Panc1 (cell line): Measurements from ENCODE around the gene LMAN1L. TPM values are rescaled to one million over a fixed set of nuclear protein-coding genes. Genes with fewer than 3 reads are reported as not detected.

Source experiments
- ATAC-seq: fragments of 200-7000 bp; cut with Tn5 transposase; 2 replicates; pipeline ENCODE4 v1.9.1; 2020; ENCODE audit warnings: mild to moderate bottlenecking, moderate library complexity
- BruUV-seq: library from RNA; stranded (reverse); fragments of 400-500 nt; replicated peaks from 2 replicates; lab custom pipeline; 2021; lab: Mats Ljungman, UMichigan
- CTCF ChIA-PET: fragments of 300-600 bp; sonication (Branson Sonifier 250); formaldehyde crosslinking; loops from one replicate; lab custom pipeline; 2022; ENCODE audit warnings: antibody characterized with exemption; lab: Charles Lee
- POLR2A ChIA-PET: fragments of 300-600 bp; sonication (Branson Sonifier 250); formaldehyde crosslinking; loops from one replicate; lab custom pipeline; 2022; ENCODE audit warnings: antibody characterized with exemption; lab: Charles Lee
- DNase-seq: peaks from one replicate; pipeline ENCODE4 v3.0.0-alpha.2; 2010; ENCODE audit warnings: low read depth, low spot score
- H3K27ac ChIP-seq: 2 replicates; pipeline ENCODE4 v1.5.1; 2011; ENCODE audit warnings: mild to moderate bottlenecking, low read length, inconsistent platforms
- H3K27me3 ChIP-seq: fragments of 200-500 bp; sonication (Bioruptor generic); 2 replicates; pipeline ENCODE4 v1.6.0; 2014; ENCODE audit warnings: low read length, inconsistent platforms; ENCODE audit not compliant: control insufficient read depth, insufficient read depth
- H3K36me3 ChIP-seq: fragments of 200-500 bp; sonication (Bioruptor generic); 2 replicates; pipeline ENCODE4 v1.5.1; 2014; ENCODE audit warnings: inconsistent platforms, mild to moderate bottlenecking, low read length, moderate library complexity; ENCODE audit not compliant: control insufficient read depth, insufficient read depth
- H3K4me1 ChIP-seq: 2 replicates; pipeline ENCODE4 v1.5.1; 2011; ENCODE audit warnings: inconsistent platforms, mild to moderate bottlenecking, low read length, moderate library complexity; ENCODE audit not compliant: control insufficient read depth, insufficient read depth
- H3K4me3 ChIP-seq, 2 experiments: 2 replicates each; pipeline ENCODE4 v1.5.1; 2011 to 2012; ENCODE audit warnings: low read depth in 2 of 2, low read length in 2 of 2, mild to moderate bottlenecking in 2 of 2, inconsistent platforms in 1 of 2, moderate library complexity in 1 of 2
- H3K9me3 ChIP-seq: fragments of 200-500 bp; sonication (Bioruptor generic); 2 replicates; pipeline ENCODE4 v1.5.1; 2014; ENCODE audit warnings: low read depth, mild to moderate bottlenecking, inconsistent platforms, low read length, moderate library complexity; ENCODE audit not compliant: control insufficient read depth, insufficient read depth
- CTCF ChIP-seq: fragments of 450-650 bp; IDR thresholded peaks from 2 replicates; pipeline ENCODE4 v1.5.1; 2017; ENCODE audit warnings: mild to moderate bottlenecking
- POLR2AphosphoS5 ChIP-seq: IDR thresholded peaks from 2 replicates; pipeline ENCODE4 v1.6.1; 2012; ENCODE audit warnings: mild to moderate bottlenecking, low read depth, low read length, moderate library complexity
- REST ChIP-seq, 2 experiments: IDR thresholded peaks; 2 replicates each; pipeline ENCODE4 v1.6.1; 2011 to 2012; ENCODE audit warnings: low read depth in 2 of 2, control low read depth in 1 of 2, low read length in 1 of 2, mild to moderate bottlenecking in 1 of 2, moderate library complexity in 1 of 2; ENCODE audit not compliant: insufficient read depth in 1 of 2
- in situ Hi-C: cut with HindIII; loops from 2 replicates; pipeline ENCODE4 v1.10.0; 2016; ENCODE audit warnings: low sequenced_read_pairs, low pct_unique_long_range_greater_than_20kb
- intact Hi-C: fragments of 100-400 bp; cut with micrococcal nuclease; formaldehyde crosslinking; loops from one replicate; pipeline ENCODE4 v1.10.0; 2022; ENCODE audit not compliant: unreplicated experiment
- total RNA-seq: library from RNA; stranded (reverse); gene quantifications from one replicate; pipeline ENCODE4 v1.2.1, GENCODE V29; 2021; ENCODE audit not compliant: unreplicated experiment

Gene LMAN1L
- total RNA-seq, 1 experiment from 2014 or later, result not detected

GRCh38 chr15:74826364-74826819 is 13.8 kb downstream of the LMAN1L start, which contains the start of gene CPLX3:
TSS of gene CPLX3 (plus strand) at chr15:74826627. CDS start at chr15:74826704, 77 bp downstream.
- Histone ChIP-seq H3K36me3 (no peaks in the 10 kb centered on the region), H3K27me3 (peaks cover 2% of the 10 kb centered on the region; the same call in 1 of the 2 replicates), H3K9me3 (no peaks in the 10 kb centered on the region), H3K27ac (no peak within 1 kb of the TSS), H3K4me3 (no peak within 1 kb of the TSS), H3K4me1 (no peaks in the 10 kb centered on the region; the same call in 1 of the 2 replicates)
- peak; percentile 86 to 93 for TF ChIP-seq REST (IDR thresholded peaks at IDR 0.05; ENCODE audit: insufficient read depth in 1 of 2, low read depth in 2 of 2, low read length in 1 of 2)
- TF ChIP-seq CTCF, result no peak
- BruUV-seq, result no TSS peak
- intact Hi-C loops (no loop called here), in situ Hi-C loops (no loop called here)
- CTCF ChIA-PET, result interaction anchor here (0.5 to 0.7 kb wide), 2 partner anchors 12 to 38 kb away, joined by 8 to 11 read pairs; no protein-coding TSS in a partner anchor
- no peak for DNase-seq
- POLR2A ChIA-PET, result no interaction called here
- ATAC-seq, result no peak

- intact Hi-C loops (no loop called here), in situ Hi-C loops (no loop called here)
- POLR2A ChIA-PET, result no interaction called here
- no peaks in the 10 kb centered on the region; the same call in 1 of the 2 replicates for H3K4me1 ChIP-seq
- no TSS peak for BruUV-seq
- CTCF ChIA-PET, result interaction anchor here (0.5 to 1.2 kb wide), 3 partner anchors 13 to 56 kb away, joined by 3 to 11 read pairs (median 5); no protein-coding TSS in a partner anchor
- no peak overlapping the region for H3K27ac ChIP-seq
- no peak for ATAC-seq
- peaks cover 2% of the 10 kb centered on the region; the same call in 1 of the 2 replicates for H3K27me3 ChIP-seq
- H3K36me3 ChIP-seq, result no peaks in the 10 kb centered on the region
- no peaks in the 10 kb centered on the region for H3K9me3 ChIP-seq
- H3K4me3 ChIP-seq, result no peak overlapping the region
- TF ChIP-seq POLR2AphosphoS5, result no peak
- no peak for TF ChIP-seq REST (IDR thresholded peaks at IDR 0.05; ENCODE audit: insufficient read depth in 1 of 2, low read depth in 2 of 2, low read length in 1 of 2)
- no peak for DNase-seq
These were observed 14.3 kb downstream of the LMAN1L start for GRCh38 chr15:74826921-74827320.
